GM19043 (cell line): ENCODE measurements around the gene SGMS2.

ENCODE experiments used
- ATAC-seq: cut with Tn5 transposase; IDR thresholded peaks from one replicate; pipeline ENCODE4 v1.9.1; 2021; ENCODE audit warnings: low read depth; ENCODE audit not compliant: unreplicated experiment

Gene SGMS2

DNA sequence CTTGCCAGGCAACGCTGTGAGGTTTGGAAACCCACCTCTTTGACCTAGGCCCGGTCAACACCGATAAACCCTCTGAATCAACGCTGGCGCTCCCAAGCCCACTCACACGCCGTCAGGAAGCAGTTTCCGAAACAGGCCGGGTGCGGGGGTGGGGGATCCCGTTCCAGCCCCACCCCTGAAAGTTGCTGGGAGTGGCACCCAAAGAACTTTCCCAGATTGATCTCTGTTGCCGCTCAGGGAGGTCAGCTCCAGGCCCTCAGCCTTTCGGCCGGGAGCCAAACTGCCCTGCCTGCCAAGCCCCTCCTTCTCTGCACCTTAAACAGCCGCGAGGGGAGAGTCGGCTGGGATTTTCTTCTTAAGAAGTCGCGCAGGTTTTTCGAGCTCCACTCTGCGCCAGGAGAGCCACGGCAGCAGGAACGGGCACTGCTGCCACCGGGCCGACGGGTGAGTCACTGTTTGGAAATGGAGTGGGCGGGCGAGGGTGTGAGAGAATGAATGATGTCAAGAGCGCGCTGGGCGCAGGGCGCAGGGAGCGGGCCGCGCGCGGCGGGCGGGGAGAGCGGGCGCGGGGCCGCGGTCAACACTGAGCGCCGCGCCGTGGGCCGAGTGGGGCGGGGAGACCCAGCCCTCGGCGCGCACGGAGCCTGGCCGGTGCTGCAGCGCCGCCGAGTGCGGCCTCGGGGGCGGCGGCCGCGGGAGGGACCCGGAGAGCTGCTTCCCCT is at the start of gene SGMS2:
SGMS2 (plus strand) TSS at position 583 of the 722 bp plus-strand sequence. CDS start 70,622 bp downstream, outside the sequence.
- peak; percentile 50 for ATAC-seq

DNA sequence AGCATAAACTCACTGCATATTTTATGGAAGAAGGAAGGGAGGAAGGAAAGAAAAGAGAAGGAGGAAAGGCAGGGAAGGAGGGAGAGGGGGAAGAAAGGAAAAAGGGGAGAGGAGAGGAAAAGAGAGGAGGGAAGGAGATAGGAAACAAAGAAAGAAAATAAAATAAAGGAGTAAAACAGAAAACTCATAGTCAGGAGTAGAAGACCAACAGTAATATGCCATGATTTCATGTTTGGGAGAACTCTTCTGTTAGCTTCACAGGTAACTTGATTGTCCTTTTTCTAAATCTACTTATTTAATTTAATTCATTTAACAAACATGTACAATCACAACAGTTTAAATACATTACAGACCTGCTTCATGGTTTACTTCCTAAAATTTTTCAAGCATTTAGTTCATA is 46.8 kb upstream of the SGMS2 start:
- ATAC-seq, result no peak

DNA sequence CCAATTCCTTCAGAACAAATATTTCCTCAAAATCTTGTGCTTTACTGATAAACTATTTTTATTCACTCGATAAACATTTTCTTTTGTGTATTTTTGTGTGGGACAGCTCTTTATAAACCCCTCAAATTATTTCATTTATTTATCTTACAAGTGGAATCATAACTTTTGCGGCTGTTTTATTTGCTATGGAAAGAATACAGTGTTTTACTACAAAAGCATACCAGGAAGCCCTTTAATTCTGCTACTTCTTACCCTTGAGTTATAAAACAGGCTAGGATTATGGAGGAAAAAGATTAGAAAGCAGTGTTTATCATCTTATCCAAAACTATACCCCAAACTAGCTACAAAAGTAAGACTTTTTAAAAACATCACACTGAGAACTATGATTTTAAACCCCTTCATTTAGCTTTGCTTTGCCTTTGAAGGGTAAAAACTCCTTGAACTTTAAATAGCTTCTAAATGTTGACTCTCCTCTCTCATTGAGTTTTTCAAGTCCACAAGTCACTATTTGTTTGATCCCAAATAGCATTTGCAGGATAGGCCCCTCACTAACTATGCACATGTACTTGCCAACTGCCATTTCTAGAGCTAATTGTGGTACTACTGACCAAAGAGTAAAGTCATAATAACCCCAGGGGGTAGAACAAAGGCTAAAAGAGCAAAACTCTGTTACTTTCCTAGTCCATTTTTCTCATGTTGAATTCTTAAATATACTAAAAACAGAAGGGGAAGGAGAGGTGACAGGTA is 45.8 kb upstream of the SGMS2 start:
- ATAC-seq, result no peak

DNA sequence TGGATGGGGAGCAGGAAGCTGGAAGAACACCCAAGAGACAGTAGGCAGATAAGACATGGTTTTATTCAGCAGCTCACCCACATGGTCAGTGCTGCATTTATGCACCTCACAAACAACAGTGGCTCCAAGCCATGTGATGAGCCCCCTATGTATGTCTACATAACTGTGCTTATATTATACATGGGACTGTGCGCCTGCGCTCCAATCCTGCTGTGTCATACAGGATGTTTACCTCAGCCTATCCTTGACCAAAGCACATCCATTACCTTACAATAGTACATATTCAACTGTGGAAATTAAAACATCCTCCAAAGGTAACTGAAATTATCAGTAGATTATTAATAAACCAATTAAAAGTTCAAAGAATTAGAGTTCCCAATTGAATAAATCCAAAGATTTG is 44.1 kb upstream of the SGMS2 start:
- no peak for ATAC-seq

DNA sequence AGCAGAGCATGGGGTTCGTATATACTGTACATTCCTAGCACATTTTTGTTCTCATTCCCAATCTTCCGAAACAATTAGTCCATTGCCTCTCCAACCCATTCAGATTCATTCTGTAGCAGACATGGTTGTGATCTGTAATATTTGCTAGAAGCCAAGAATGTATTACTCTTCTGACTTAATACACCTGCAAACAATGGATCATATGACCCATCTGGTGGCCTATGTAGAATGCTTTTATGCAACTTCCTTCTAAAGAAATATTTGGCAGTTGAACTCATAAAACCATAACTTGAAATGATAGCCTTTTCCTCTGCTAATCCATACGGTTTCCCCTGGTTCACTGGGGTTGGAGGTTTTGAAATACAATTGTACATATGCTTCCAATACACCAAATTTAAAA is 32.8 kb upstream of the SGMS2 start:
- no peak for ATAC-seq

DNA sequence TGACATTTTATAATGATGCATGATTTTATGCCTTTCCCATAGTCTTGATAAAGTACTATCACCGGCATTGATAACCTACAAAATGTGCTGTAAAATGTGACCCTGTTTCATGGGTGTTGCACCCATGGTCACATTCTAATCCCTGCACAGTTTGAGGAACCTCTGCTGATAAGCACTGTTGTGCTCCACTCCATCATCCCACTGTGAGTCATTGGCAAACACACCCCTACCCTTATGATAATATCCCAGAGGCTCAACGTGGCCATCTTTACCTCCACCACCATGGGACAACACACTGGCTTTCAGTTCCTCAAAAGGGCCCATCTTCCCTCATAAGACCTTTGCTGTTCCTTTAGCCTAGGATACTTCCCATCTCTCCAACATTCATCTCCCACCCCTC is 32.0 kb upstream of the SGMS2 start:
- ATAC-seq, result no peak

DNA sequence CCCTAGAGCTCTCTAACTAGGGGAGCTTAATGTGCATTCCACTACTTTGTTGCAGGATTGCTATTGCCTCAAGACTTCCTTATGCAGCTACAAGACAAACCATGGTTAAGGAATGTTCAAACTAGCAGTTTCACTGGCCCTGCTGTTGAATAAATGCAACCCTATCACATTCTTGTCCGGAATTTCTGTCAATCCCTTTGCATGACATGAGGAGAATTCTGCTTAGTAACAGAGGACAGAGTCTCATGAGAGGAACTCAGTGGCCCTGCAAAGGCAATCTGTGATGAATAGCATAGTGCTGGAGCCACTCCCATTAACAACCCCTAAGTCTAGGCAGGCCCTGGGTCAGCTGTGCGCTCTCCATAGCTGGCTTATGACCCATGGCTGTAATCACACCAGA is 30.7 kb upstream of the SGMS2 start:
- ATAC-seq, result no peak

DNA sequence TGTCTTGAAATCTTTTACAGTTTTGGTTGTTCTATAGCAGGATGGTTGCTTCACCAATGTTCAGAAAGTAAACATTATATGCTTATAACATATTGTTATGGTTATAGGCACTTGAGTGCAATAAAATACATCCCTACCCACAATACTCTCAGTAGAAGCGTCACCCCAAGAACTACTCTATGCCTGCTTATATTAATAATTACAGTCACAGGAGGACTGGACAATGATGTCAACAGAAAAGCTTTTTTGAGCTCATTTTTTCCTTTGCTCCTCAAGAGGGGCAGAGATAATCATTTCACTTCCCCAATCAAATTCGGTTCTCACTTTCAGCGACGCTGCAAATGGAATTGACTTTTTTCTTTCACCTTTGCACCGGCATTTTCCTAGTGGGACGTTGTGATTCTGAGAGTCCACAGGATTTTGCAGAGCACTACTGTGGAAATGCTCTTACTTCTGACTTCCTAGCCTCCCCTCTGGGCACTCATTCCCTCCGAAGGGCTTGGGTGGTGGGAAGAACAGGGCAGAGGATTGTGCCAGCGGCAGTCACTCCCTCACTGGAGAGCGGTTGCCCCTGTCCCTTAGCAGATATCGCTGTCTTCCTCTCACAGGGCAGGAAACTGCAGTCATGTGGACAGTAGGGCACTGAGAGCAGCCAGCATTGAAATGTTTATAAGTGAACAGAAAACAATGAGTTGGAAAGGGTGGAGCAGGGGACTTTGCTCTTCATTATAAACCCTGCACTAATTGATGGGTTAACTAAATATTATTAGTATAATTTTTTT is 24.9 kb upstream of the SGMS2 start:
- no peak for ATAC-seq

DNA sequence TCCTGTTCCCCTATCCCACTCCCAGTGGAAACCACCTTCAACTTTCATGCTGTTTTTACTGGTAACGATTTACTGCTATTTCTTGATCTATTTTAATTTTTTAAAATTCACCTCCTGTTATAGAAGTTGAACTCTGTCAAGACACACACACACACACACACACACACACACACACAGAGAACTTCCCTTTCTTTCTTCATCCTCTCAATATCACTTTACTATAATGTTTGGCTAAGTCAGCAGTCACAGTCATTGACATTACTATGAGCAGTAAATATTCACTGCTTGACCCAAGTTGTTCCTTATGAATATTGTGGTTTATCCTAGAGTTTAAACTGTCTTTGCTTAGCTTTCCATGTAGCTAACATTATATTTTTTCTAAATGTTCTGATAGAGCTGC is 24.0 kb upstream of the SGMS2 start:
- no peak for ATAC-seq

DNA sequence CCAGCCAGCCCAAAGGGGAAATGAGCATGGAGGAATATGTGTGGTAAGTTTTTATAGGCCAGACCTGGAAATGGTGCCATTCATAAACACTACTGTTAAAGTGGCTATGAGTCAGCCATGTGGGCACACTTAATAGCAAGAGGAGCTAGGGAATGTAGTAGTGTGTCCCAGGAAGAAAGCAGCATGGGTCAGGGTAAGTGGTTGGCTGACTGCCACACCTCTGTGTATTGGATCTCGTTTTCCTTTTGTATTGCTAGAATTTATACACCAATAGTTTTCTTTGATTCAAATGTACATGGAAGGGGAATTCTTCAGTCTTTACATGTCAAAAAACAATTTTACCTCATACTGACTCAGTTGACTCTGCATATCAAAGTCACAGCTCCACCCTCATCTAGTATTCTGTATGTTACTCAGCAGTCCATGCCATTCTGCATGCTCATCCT is 22.9 kb upstream of the SGMS2 start:
- ATAC-seq, result no peak

DNA sequence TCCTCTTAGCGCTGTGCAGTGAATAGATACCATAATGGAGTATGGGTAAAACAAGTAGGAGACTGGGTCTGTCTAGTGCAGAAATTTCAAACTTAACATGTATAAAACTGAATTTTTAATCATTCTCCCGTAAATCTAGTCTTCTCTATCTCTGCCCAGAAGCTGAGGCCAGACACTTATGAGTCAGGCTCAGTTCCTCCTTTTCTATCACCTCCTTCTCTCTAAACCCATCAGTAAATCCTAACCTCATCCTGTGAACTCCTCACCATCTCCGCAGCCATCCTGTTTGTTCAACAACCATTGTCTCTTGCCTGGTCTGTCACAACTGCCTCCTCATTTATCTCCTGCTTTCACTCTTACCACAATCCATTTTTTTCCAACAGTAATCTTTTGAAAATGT is 19.8 kb upstream of the SGMS2 start:
- ATAC-seq, result no peak

DNA sequence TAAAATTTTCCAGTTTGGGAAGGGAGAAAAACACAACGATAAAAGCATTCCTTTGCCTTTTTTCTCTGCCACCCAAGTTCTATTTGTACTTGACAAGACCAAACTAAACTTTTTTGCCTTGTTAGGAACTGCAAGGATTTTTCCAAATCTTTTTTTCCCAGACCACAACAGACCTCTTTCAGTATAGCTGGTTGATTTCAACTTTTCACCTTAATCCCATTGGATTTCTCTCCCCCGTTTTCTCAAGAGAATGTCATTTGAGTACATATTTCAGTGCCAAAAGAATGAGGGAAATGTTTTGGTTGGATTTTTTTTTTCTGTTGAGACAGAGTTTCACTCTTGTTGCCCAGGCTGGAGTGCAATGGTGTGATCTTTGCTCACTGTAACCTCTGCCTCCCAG is 18.5 kb upstream of the SGMS2 start:
- ATAC-seq, result no peak

DNA sequence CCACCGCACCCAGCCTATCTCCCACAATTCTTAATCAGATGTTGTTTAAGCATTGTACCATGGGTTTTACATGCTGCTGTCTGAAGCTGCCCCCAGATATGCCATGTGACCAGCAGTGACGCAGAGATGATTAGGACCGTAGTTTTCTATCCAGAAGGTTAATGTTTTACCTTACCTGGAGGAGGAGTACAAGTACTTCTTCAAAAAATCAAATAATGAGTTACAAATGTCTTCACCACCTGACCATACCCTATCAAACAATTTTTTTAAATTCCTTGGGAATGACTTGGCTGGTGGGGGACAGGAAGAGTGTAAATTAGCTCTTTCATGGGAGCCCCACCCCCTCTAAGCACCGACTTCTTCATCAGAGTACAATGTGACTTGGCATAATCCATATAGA is 16.2 kb upstream of the SGMS2 start:
- no peak for ATAC-seq

DNA sequence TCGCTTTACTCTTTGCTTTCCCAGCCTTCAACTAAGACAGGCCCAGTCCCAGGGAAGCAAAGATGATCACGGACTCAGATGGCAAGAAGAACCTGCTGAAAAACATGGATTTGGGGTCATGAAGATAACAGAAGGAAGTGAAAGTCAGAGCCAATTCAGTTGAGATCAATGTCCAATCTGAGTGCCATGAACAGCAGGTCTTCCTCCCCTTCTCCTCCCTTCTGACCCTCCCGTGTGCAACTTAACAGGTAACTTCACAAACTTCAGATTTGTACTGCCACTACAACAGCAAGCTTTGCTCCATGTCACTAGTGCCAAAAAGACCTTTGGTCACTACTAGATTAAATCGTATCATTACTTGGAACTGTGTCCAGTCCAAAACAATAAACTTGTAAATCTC is 15.5 kb upstream of the SGMS2 start:
- no peak for ATAC-seq

DNA sequence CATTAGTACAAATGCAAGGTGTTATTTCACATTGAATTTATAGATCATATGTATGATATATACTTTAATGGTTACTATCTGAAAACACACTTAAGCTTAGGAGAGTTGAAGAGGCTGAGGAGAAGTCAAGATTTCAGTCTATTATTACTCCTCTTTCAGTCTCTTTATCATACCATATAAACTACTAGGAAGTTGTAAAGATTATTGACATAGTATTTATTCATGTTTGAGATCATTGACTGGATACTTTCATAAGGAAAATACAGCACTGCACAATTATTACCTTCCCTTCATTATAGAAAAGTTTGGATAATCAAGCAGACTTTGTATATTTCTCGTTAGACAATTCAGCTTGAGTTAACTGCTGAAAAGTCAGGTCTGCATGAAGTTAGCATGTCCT is 10.0 kb upstream of the SGMS2 start:
- ATAC-seq, result no peak

DNA sequence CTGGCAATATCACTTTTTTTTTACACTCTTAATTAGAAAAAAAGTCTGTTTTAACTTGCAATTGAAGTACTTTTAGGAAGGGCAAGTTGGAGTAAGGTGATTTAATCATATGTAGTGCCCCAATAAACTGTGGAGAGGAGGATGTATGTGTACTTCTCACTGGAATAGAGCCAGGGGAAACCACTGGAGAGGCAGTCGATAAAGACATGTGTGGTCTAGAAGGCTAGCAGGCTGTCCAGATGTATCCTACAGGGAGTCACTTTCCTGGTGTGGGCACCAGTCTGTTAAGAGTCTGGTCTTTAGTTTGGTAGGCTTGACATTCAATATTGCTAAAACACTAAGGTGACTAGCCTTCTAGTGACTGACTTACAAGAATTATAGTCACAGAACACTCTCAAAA is 9.6 kb upstream of the SGMS2 start:
- ATAC-seq, result no peak

DNA sequence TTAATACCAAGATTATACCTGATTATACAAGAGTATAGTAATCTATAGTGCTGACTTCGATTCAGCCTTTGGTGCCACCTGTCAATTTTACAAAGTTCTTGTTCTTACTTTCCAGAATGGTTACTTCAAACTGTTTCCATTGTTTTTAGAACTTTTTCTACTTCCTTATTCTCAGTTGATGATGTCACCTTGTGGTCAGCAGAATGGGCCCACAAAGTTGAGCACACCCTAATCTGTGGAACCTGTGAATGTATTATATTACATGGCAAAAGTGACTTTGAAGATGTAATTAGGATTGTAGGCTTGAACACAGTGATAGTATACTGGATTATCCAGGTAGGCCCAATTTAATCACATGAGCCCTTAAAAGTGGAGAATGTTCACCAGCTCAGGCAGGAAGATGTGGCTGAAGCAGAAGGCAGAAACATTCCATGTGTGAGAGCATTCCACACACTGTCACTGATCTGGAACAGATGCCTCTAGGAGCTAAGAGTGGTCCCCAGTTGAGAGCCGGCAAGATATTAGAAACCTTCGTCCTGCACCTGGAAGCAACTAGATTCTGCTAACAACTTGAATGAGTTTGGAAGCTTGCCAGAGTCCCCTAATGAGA is 6.3 kb upstream of the SGMS2 start:
- no peak for ATAC-seq

DNA sequence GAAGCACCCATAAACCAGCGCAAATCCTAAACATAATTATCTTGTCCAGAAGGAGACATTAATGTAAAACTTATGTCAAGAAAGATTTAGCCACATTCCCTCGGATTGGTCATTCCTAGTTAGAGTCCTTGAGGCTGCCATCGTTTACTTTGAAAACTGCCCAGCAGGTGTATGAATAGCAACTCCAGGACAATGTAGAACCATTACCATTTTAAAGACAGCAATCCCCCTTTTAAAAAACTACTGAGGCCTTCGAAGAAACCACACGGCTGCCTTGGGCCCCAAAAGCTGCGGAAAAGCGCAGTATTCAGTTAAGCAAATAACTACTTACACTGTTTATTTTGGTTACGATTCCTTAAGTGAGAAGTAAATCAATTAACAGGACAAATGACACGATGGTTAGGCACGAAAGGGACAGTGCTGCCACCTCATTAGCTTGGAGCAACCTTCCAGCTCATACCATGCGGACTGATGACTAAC is 822 bp upstream of the SGMS2 start:
- no peak for ATAC-seq

DNA sequence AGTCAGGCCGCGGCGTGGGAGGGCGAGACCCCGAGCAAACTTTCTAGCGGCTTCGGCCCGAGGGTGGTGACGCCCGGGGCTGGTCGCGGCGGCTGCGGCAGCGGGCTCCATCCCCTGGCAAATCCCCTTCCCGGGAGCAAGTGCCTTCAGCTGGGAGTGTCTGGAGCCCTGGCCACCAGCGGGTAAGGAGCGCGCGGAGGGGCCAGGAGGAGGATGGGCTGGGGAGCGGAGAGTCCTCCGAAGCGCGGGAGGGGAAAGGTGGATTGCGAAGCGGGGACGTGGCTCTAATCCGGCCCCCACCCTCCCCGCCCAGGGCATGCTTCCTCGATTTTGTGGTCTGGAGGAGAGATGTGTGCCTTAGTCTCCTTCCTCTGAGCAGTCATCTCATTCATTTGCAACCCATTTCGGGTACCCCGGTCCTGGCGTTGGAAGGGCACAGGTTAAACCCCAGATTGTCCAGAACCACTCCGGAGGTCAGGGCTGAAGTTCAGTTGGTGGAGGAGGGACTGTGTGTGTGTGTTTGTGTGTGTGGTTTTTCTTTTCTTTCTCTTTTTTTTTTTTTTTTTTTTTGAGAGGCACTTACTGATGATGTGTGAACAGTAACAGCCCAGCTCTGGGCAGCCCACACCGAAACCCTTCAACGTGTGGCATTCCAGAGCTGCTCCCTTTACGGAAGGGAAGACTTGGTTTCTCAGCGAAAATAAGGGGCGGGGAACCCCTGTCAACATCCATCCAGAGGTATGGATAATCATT is 516 bp downstream of the SGMS2 start:
- peak; percentile 28 for ATAC-seq

DNA sequence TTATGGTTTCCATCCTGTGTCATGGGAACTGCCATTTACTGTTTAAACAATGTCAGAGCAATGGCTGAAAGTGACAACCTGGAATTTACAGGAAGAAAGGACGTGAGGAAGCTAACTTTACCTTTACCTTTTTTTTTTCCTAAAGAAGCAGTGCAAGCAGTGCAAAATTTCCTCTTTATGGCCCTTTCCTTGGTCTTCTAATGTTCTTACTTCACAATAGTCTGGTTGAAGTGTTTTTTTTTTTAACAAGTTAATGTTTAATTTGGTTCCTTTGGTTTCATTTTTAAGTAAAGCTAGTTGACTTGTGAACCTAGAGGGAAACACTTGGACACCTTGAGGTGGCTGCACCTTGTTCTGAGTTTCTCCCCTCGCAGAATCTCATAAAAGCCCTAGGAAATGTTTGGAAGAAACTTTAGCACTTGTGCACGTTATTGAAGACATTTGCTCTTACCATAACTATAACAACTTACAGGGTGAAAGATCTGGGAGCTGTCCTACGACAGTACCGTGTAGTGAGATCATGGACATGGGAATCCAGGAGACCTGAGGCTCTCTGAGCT is 1.8 kb downstream of the SGMS2 start:
- no peak for ATAC-seq
